ENCODE data around the gene IL20.

IL20 gene

DNA sequence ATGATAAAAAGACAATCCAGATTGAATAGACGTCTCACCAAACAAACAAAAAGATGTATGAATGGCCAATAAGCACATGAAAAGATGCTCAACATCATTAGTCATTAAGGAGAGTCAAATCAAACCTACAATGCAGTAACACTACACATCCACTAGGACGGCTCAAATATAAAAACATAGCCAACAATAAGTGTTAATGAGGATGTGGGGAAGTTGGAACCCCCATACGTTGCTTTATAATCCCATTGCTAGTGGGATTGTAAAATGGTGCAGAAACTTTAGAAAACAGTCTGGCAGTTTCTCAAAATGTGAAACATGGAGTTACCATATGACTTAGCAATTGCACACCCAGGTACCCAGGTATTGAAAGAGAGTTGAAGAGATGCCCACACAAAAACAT lies 17.1 kb downstream of the IL20 start:
- no peak for DNase-seq

GRCh38 chr1:206883160-206883559 lies 17.7 kb downstream of the IL20 start:
- DNase-seq: no peak

DNA sequence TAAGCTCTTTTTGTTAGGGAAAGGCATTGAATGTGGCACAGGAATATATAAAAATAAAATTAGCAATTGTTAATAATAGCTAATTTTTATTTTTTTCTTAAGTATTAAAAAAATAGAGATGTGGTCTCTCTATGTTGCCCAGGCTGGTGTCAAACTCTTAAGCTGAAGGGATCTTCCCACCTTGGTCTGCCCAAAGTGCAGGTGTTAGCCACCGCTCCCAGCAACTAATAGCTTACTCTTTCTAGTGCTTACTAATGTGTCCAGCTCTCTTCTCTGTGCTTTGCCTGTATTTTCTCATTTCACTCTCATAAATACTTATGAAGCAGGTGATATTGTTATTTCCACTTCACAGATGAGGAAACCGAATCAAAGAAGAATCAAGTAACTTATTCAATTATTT lies 18.5 kb downstream of the IL20 start:
- no peak for DNase-seq

- no peak for DNase-seq
Measured at GRCh38 chr1:206885341-206886060, 20.1 kb downstream of the IL20 start.

GRCh38 chr1:206886831-206887230 lies 21.4 kb downstream of the IL20 start:
- no peak for DNase-seq

GRCh38 chr1:206887701-206888100 lies 22.3 kb downstream of the IL20 start:
- DNase-seq: no peak

GRCh38 chr1:206890125-206891060 lies 25.0 kb downstream of the IL20 start:
- no peak for DNase-seq

DNA sequence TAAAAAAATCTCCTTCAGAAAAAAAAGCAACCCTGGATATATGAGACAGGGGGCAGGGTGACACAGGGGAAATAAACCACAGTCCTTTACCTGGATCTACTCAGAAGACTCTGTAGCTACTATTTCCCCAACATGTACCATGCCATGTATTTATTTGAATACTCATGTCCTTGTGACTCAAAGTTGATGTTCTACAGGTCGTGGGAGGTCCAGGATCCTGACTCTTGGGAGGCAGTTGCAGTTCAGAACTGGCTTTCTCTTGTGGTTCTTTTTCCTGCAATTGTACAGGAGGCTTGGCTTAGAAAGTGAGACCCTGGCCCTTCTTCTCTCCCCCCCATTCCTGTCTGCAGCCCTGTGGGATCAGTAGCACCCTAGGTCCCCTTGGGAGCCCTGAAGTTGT lies 26.0 kb downstream of the IL20 start:
- DNase-seq: no peak

DNA sequence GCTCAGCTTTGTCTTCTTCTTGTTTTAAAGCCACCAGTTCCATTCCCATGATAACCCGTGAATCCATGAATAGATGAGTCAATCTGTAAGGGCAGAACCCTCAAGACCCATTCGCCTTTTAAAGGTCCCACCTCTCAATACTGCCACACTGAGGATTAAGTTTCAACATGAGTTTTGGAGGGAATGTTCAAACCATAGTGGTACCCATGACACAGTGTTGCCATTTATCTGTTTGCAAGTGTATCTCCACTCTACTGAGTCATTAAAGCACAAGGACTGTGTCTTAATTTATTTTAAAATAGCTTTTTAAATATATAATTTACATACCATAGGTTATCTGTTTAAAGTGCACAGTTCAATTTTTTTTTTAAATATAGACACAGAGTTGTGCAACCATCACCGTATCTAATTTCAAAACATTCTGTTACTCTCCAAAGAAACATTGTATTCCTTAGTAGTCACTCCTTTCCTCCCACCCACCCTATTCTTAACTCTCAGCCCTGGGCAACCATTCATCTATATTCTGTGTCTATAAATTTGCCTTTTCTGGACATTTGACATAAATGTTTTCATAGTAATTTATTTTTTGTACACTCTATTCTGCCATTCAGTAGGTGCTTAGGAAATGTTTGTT lies 27.0 kb downstream of the IL20 start:
- no peak for DNase-seq

DNA sequence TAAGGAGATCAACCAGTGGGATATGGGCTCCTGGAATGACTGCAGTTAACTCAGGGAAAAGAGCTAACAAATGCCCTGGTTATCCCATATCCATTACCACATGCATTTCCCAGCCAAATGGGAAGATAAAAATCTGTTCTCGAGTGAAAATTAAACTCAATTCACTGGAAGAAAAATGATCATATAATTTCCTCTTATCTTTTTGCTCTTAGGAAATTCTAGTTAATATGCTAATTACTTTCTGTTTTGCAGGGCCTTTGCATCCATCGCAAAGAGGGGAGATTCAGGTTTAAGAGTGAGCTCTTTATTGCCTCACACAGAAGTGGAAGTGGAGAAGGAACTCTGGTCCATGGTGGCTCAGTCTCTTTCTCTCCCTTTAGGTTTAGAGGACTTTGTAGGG lies 28.0 kb downstream of the IL20 start:
- DNase-seq: no peak

- peak; percentile 96 for DNase-seq
Measured at GRCh38 chr1:206895325-206895724, 29.9 kb downstream of the IL20 start.

GRCh38 chr1:206895837-206896242 lies 30.4 kb downstream of the IL20 start:
- DNase-seq: peak; percentile 81

DNA sequence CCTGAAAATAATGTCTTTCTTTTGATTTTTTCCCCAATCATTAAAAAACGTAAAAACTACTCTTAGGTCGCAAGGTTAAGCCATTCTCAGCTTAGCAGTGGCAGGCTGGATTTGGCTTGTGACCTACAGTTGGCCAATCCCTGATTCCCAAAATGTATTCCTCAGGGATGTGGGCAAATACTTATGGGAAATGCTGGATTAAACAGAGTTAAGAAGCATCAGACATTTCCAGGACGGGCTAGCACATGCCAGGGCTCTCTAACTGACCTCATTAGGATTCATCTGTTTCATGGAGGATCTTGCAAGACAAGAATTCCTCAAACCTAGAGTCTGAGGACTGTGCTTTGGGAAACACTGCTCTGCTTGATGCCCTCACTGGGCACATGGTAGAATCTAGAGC lies 30.8 kb downstream of the IL20 start:
- DNase-seq: no peak

GRCh38 chr1:206897175-206897574 lies 31.8 kb downstream of the IL20 start, which contains the start of gene IL24:
Gene IL24, plus strand, starts transcription at chr1:206897443. Its CDS starts 390 bp downstream, at chr1:206897833.
- DNase-seq: no peak

GRCh38 chr1:206898089-206898914 lies 32.9 kb downstream of the IL20 start:
- DNase-seq: no peak

- no peak for DNase-seq
Measured at GRCh38 chr1:206898915-206899431, 33.5 kb downstream of the IL20 start.

DNA sequence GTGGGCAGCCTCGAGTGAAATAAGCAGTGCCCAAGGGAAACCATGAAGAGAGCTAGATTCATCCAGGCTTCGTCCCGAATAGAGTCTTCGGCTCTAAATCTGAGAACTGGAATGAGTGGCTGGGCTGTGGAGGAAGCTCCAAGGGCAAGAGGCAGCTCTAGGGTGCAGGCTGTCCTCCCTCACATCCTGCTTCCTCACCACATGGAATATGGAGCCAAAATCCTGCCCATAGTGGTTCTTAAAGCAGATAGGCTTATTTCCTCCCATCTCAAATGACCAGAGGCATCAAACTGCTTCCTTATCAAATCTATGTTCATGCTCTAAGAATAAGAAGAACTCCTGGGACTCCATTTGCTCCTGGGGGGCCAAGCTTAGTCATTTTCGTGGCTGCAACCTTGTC lies 34.3 kb downstream of the IL20 start:
- DNase-seq: no peak

DNA sequence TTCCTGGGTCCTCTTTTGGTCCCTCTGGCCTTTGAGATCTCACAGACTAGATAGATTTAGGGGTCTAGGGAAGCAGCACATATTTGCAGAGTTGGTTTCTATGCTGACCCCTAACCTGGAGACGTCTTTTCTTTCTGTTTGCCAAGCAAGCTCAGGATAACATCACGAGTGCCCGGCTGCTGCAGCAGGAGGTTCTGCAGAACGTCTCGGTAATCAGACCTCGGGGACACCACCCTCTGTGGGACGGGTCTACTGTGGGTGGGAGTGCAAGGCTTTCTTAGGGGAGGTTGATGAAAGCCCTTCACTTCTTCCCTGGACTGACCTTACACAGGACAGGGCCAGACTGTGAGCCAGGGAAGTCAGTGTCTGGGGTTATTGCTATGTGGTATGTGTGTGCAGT lies 34.7 kb downstream of the IL20 start:
- DNase-seq: no peak

GRCh38 chr1:206901944-206902343 lies 36.5 kb downstream of the IL20 start:
- DNase-seq: no peak

DNA sequence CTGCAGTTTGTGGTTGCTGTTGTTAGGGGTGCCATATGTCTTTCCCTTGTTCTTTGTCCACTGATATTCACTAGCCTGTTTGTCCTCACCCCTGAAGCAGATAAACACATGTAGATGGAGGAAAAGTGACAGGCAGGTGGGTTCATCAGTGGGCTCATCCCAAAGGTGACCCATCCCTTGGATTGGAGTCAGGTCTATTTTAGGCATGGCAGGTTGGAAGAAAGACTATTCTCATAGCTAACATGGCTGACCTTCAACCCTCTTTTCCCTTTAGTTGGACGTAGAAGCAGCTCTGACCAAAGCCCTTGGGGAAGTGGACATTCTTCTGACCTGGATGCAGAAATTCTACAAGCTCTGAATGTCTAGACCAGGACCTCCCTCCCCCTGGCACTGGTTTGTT lies 37.3 kb downstream of the IL20 start:
- DNase-seq: no peak

GRCh38 chr1:206903687-206904086 lies 38.3 kb downstream of the IL20 start:
- no peak for DNase-seq

- DNase-seq: no peak
Measured at GRCh38 chr1:206904423-206905142, 39.2 kb downstream of the IL20 start.
